Measurements from ENCODE around the gene IER5L.

Gene IER5L

GRCh38 chr9:129177791-129178567 lies at the start of gene IER5L:
Gene IER5L (minus strand): TSS chr9:129178261. CDS start chr9:129178052, 209 bp downstream.
- peak; percentile 83 for DNase-seq (ENCODE audit: low read depth, low spot score)

DNA sequence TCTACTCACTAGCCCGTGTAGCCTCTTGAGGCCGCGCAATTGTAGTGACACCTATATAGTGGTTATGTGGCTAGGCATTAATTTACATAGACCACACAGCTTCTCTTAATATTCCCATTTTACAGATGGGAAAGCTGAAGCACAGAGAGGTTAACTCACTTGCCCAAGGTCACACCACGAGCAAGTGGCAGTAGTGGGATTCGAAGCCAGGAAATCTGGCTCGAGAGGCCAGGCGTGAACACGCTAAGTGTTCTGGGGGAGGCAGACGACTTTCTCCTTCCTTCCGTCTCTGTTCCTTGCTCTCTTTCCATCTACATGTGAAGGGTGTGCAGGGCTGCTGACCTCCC lies 49.8 kb upstream of the IER5L start:
- DNase-seq (ENCODE audit: low read depth, low spot score): no peak

DNA sequence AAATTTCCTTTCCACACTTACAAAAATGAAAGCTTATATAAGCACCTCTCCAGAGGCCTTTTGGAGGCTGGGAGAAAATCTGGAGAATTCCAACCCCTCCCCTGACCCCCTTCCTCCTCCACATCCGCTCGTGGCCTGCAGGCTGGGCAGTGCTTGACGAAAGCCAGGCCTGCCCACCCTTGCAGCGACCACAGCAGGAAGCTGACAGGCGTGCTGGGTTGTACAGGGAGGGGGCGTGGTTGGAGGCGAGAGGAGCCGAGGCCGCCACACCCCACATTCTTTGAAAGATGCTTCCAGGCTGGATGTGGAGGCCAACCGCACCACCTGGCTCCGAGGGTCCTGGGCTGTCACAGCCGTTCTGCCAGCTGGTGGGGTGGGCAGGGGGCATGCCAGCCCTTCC lies 47.8 kb upstream of the IER5L start:
- DNase-seq (ENCODE audit: low read depth, low spot score): no peak

GRCh38 chr9:129225490-129225778 lies 47.4 kb upstream of the IER5L start:
- no peak for DNase-seq (ENCODE audit: low read depth, low spot score)

DNA sequence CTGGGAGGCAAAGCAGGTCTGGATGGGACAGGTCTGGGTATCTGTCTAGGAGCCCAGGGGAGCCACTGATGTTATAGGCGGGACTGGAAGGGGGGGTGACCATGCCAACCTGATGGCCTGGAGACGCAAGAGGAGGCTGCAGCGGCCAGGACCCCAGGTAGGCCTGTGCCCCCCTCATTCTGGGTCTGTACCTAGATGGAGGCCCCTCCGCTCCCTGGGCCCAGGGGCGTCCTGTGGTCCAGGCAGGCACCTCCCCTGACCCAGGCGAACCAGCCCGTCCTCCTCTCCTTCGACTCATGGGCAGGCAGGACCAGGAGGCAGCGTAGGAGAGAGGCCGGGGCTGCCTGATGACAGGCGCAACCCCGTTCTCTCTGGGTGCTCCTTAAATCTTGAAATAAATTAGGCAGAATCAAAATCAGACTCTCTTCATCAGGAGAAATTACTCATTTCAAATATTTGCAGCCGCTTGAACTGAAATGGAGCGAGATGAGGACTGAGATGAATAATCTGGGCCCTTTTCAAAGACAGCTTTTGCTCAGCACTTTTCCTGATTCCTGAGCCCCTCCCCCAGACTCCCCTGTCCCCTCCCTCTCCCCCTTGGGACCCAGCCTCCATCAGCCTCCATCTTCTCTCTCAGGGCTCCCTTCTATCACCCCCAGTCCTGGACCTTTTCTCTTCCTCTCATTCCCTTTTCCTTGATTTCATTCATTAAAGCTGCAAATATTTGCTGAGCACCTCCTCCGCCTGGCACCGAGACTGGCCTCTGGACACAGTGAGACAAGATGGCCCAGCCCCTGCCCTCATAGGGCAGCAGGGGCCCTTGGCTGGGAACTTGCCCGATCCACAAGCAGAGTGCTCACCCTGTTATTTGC lies 46.8 kb upstream of the IER5L start:
- DNase-seq (ENCODE audit: low read depth, low spot score): no peak

GRCh38 chr9:129223551-129224208 lies 45.6 kb upstream of the IER5L start:
- DNase-seq (ENCODE audit: low read depth, low spot score): no peak

GRCh38 chr9:129222819-129223218 lies 44.8 kb upstream of the IER5L start:
- DNase-seq (ENCODE audit: low read depth, low spot score): no peak

- no peak for DNase-seq (ENCODE audit: low read depth, low spot score)
These were observed 44.0 kb upstream of the IER5L start for GRCh38 chr9:129221979-129222635.

DNA sequence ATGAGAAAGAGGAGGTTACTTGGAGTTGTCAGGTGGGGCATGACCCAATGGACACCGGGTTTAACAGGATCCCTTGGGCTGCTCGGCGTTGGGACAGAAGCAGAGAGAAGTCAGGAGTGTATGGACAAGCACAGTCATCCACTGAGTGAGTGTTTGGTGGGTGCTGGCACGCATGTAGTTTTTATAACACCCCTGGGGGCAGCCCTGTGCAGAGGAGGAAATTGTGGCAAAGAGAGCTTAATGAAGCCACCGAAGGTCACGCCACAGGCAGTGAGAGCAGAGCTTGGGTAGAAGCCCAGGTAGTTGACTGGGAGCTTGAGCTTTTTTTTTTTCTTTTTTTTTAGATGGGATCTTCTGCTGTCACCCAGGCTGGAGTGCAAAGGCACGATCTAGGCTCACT lies 43.2 kb upstream of the IER5L start:
- no peak for DNase-seq (ENCODE audit: low read depth, low spot score)

DNA sequence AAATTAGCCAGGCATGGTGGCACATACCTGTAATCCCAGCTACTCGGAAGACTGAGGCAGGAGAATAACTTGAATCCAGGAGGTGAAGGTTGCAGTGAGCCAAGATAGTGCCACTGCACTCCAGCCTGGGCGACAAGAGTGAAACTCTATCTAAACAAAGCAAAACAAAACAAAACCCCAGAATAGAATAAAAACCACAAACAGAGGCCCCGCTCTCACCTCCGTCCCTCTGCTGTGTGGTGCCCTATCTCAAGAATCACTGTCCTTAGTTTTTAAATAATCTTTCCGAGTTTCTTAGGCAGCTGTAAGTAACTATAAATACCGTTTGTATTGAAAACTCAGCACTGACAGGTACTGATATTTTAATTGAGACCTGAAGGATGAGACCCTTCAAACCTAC lies 42.7 kb upstream of the IER5L start:
- no peak for DNase-seq (ENCODE audit: low read depth, low spot score)

GRCh38 chr9:129218918-129219317 lies 40.9 kb upstream of the IER5L start:
- no peak for DNase-seq (ENCODE audit: low read depth, low spot score)

GRCh38 chr9:129218272-129218625 lies 40.2 kb upstream of the IER5L start:
- DNase-seq (ENCODE audit: low read depth, low spot score): no peak

DNA sequence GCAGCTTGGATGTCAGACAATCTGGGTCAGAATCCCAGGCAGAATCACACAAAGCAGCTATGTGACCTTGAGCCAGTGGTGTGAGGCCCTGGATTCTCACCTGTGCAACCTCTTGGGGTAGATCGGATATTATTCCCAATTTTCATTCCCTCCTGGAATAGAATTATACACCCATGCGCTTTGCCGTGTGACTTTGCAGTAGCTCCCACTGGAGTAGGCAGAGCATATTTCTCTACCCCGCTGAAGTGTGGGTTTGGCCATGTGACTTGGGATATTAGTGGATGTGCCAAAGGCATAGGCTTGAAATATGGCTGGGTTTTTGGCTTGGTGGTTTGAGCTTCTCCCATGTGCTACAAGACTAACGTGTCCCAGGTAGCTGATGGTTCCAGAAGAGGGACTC lies 35.5 kb upstream of the IER5L start:
- DNase-seq (ENCODE audit: low read depth, low spot score): no peak

GRCh38 chr9:129211686-129212085 lies 33.6 kb upstream of the IER5L start:
- no peak for DNase-seq (ENCODE audit: low read depth, low spot score)

- no peak for DNase-seq (ENCODE audit: low read depth, low spot score)
These were observed 32.1 kb upstream of the IER5L start for GRCh38 chr9:129210125-129210524.

DNA sequence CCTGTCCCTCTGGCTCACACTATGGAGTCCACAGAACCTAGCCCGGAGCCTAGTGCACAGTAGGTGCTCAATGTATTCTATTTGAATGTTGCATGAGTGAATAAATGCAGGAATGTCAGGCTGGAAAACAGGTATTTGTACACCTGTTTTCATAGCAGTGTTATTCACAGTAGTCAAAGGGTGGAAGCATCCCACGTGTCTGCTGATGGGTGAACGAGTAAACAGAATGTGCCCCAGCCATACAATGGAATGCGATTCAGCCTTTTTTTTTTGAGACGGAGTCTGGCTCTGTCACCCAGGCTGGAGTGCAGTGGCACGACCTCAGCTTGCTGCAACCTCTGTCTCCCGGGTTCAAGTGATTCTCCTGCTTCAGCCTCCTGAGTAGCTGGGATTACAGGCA lies 31.5 kb upstream of the IER5L start:
- no peak for DNase-seq (ENCODE audit: low read depth, low spot score)

- DNase-seq (ENCODE audit: low read depth, low spot score): no peak
These were observed 31.0 kb upstream of the IER5L start for GRCh38 chr9:129209109-129209508.

GRCh38 chr9:129208207-129209032 lies 30.4 kb upstream of the IER5L start:
- DNase-seq (ENCODE audit: low read depth, low spot score): no peak

GRCh38 chr9:129206905-129207304 lies 28.8 kb upstream of the IER5L start:
- no peak for DNase-seq (ENCODE audit: low read depth, low spot score)

DNA sequence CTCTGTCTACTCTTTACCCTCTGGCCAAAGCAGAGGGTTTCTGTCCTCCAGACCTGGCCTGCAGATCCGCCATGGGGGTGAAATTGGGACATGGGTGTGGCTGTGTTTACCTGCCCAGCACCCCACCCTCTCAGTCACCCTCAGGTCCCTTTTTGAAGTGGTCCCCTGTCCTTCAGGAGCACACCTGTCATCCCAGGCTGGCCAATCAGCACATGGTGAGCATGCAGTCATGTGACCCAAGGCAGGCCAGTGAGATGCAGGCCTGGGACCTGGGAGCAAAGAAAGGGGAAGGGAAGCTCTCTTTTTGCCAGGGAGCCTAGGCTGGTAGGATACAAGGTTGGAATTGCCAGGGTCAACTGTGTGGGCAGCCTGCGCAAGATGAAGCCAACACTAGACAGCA lies 28.3 kb upstream of the IER5L start:
- DNase-seq (ENCODE audit: low read depth, low spot score): no peak

GRCh38 chr9:129204840-129205239 lies 26.8 kb upstream of the IER5L start:
- DNase-seq (ENCODE audit: low read depth, low spot score): no peak

DNA sequence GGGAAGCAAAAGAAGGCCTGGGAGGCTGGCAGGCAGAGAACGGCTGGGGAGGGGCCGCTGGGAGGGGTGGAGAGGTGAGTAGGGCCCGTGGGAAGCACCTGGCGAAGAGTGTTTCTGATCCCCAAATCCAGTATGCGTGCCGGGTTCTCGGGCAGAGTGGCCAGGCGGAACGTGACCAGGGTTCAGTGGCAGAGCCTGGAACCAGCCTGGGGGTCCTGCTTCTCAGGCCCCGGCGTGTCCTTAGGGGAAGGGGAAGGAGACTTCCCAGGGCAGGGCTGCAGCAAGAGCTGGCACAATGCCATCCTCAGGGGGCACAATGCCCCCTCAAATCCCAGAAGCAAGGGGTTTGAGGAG lies 25.5 kb upstream of the IER5L start:
- no peak for DNase-seq (ENCODE audit: low read depth, low spot score)
